Bronchial epithelial cell (primary cell): Measurements from ENCODE around the gene CHD1. TPM values are rescaled to one million over a fixed set of nuclear protein-coding genes. Genes with fewer than 3 reads are reported as not detected.
A peak's percentile ranks its signal among the peaks of the same experiment; 100 is the strongest.

Source experiments
- DNase-seq: peaks from one replicate; pipeline ENCODE4 v3.0.0-alpha.2; 2010; ENCODE audit warnings: low read depth
- FAIRE-seq: peaks from 2 replicates; lab custom pipeline; 2011; peaks lifted over from hg19 to GRCh38; lab: Jason Lieb, UNC
- H3K27me3 ChIP-seq: 2 replicates; pipeline ENCODE4 v1.5.1; 2011; ENCODE audit warnings: low read length; ENCODE audit not compliant: control insufficient read depth, insufficient read depth
- H3K36me3 ChIP-seq: 2 replicates; pipeline ENCODE4 v1.5.1; 2011; ENCODE audit warnings: low read length; ENCODE audit not compliant: control insufficient read depth, insufficient read depth
- H3K4me3 ChIP-seq: 2 replicates; pipeline ENCODE4 v1.5.1; 2011; ENCODE audit warnings: mild to moderate bottlenecking, low read depth, low read length, control low read depth
- total RNA-seq: library from RNA; depleted of rRNA; stranded (reverse); fragments of >200 nt; gene quantifications from 2 replicates; pipeline ENCODE4 v1.2.1, GENCODE V29; 2014
- TF ChIP-seq, protein P1 (sequence below): IDR thresholded peaks from 2 replicates; pipeline ENCODE4 v1.5.1; 2011; ENCODE audit warnings: mild to moderate bottlenecking, moderate library complexity, low read length, control low read depth, inconsistent platforms; ENCODE audit not compliant: insufficient read depth, severe bottlenecking

CHD1 gene
- total RNA-seq, 1 donor from 2014 or later = 50.5 TPM

GRCh38 chr5:98934546-98934945 is 5.7 kb upstream of the CHD1 start:
- FAIRE-seq = no peak
- no peaks in the 10 kb centered on the region for H3K36me3 ChIP-seq
- TF ChIP-seq, protein P1, sequence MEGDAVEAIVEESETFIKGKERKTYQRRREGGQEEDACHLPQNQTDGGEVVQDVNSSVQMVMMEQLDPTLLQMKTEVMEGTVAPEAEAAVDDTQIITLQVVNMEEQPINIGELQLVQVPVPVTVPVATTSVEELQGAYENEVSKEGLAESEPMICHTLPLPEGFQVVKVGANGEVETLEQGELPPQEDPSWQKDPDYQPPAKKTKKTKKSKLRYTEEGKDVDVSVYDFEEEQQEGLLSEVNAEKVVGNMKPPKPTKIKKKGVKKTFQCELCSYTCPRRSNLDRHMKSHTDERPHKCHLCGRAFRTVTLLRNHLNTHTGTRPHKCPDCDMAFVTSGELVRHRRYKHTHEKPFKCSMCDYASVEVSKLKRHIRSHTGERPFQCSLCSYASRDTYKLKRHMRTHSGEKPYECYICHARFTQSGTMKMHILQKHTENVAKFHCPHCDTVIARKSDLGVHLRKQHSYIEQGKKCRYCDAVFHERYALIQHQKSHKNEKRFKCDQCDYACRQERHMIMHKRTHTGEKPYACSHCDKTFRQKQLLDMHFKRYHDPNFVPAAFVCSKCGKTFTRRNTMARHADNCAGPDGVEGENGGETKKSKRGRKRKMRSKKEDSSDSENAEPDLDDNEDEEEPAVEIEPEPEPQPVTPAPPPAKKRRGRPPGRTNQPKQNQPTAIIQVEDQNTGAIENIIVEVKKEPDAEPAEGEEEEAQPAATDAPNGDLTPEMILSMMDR = no peak
- H3K27me3 ChIP-seq = no peaks in the 10 kb centered on the region
- peak; percentile 74 for DNase-seq
- no peak overlapping the region for H3K4me3 ChIP-seq

DNA sequence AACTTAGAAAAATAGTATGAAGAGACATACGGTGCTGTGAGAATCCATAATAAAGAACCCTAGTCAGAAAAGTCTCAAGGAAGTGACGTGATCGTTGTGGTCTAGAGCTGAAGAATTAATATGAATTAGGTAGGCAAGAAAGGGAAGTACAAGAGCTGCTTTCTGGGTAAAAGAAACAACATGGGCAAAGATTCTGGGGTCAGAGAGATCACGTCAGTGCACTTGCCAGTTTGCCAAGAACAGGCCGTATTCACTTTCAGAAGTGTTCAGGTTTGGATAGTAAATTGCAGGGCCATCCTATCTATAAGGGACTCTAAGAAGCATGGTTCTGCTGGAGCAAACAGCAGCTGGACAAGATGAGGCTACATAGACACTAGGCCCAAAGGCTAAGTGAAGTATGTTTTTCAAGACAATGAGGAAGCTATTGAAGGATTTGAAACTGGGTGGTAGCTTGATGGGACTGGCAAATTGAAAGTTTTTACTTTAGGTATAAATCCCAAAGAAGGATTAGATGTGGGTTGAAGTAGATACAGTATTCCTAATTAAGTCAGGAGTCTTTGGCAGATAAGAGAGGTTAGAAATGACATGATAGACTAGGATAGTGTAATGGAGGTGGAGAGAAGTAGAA is 4.8 kb upstream of the CHD1 start:
- TF ChIP-seq, protein P1 = no peak
- no peak for FAIRE-seq
- no peak overlapping the region for H3K4me3 ChIP-seq

GRCh38 chr5:98930972-98931762 is 2.4 kb upstream of the CHD1 start:
- TF ChIP-seq, protein P1 = no peak
- no peak overlapping the region for H3K4me3 ChIP-seq
- no peaks in the 10 kb centered on the region for H3K36me3 ChIP-seq
- no peak for DNase-seq
- no peak for FAIRE-seq
- no peaks in the 10 kb centered on the region for H3K27me3 ChIP-seq

More for the DNA sequence above, 4.8 kb upstream of the CHD1 start:
- no peak for DNase-seq
- Histone ChIP-seq H3K27me3 (no peaks in the 10 kb centered on the region), H3K36me3 (no peaks in the 10 kb centered on the region)

- TF ChIP-seq, protein P1 = no peak
- H3K4me3 ChIP-seq = peak overlapping the region; percentile 72
- no peaks in the 10 kb centered on the region for H3K36me3 ChIP-seq
- DNase-seq (no peak), FAIRE-seq (peak; percentile 87)
- H3K27me3 ChIP-seq = no peaks in the 10 kb centered on the region
Observed at GRCh38 chr5:98929710-98930298, 997 bp upstream of the CHD1 start.

DNA sequence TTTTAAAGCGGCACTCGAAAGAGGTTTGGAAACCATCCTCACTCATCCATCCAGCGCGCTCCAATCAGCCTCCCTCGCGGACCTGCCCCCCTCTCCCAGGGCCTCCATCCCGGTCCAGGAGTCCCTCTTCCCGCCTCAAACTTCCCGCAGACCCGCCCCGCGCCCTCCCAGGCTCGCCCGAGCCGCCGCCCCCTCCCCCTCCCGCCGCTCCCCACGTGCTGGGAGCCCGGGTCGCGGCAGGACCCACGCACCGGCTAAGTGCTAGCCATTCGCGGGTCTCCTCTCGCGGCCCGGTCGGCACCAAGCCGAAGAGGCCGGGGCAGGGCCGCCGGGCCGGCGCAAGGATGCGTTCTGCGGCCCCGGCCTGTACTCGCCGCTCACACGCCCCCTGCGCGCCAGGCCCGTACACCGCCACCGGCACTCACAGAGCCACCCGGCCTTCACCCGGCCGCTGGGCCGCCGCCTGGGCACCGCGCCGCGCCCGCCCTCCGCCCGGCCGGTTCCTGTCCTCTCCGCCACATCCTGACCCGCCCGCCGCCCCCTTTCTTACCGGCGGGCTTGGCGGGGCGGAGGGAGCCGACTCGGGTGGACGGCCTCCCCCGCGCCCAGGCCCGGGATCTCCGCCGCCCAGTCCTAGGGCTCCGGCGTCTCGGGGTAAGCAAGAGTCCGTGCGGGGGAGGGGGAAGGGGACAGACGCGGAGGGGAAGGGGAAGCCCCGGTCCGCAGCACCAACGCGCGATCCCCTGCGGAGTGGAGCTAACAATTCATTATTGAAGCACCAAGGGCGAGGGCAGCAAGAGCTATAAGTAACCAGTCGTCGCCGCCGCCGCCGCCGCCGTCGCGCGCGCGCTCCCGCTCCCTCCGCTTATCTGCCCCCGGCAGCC is 576 bp downstream of the CHD1 start:
- peak overlapping the region; percentile 72 for H3K4me3 ChIP-seq
- TF ChIP-seq, protein P1 = no peak
- peaks cover 3% of the 10 kb centered on the region for H3K36me3 ChIP-seq
- H3K27me3 ChIP-seq = no peaks in the 10 kb centered on the region
- peak; percentile 35 for DNase-seq
- FAIRE-seq = no peak
